Pancreas (tissue), 10 donors: ENCODE measurements around the gene TRPV4. TPM values are rescaled to one million over a fixed set of nuclear protein-coding genes. Genes with fewer than 3 reads are reported as not detected.

Source experiments
- ATAC-seq, 4 donors: fragments of 200-7000 bp; cut with Tn5 transposase; one replicate each; pipeline versions ENCODE4 v1.8.0 to v1.9.1; 2020; ENCODE audit warnings: mild to moderate bottlenecking in 4 of 4, moderate library complexity in 4 of 4
- DNase-seq, 6 donors: peaks; one replicate each; pipeline ENCODE4 v3.0.0-alpha.2; 2020
- FAIRE-seq: peaks from 2 replicates; lab custom pipeline; 2012; peaks lifted over from hg19 to GRCh38; lab: Jason Lieb, UNC
- H3K27ac ChIP-seq, 4 donors: fragments of 200-600 bp; sonication (generic); 1 replicate in 3 of 4; 2 replicates in 1 of 4; pipeline versions ENCODE4 v1.5.0 to v1.8.0; 2020
- H3K27me3 ChIP-seq, 4 donors: fragments of 200-600 bp; one replicate each; pipeline ENCODE4 v1.8.0; 2021
- H3K36me3 ChIP-seq, 3 donors: fragments of 200-600 bp; sonication (generic) in 1 of 3; one replicate each; pipeline versions ENCODE4 v1.5.0 to v1.8.0; 2020 to 2021
- H3K4me1 ChIP-seq, 3 donors: fragments of 200-600 bp; one replicate each; pipeline ENCODE4 v1.8.0; 2021
- H3K4me3 ChIP-seq, 4 donors: fragments of 200-600 bp; sonication (generic) in 2 of 4; one replicate each; pipeline versions ENCODE4 v1.5.0 to v1.8.0; 2020 to 2021
- H3K9me3 ChIP-seq, 4 donors: fragments of 200-600 bp; one replicate each; pipeline ENCODE4 v1.8.0; 2021
- WGBS, 2 donors: extraction: QIAGEN DNeasy Blood & Tissue Kit; methylation state at CpG; one replicate each; pipeline ENCODE4 v1.1.7; 2013; 5-methylcytosine and 5-hydroxymethylcytosine counted together
- intact Hi-C, 3 donors: fragments of 100-400 bp; cut with DNase I; formaldehyde crosslinking; loops; one replicate each; pipeline versions ENCODE4 v1.11.1 to v1.14.2; 2022
- polyA plus RNA-seq, 2 donors: library from polyadenylated mRNA; stranded (reverse); fragments of 200-250 nt; gene quantifications; one replicate each; pipeline ENCODE4 v1.2.3, GENCODE V29; 2013
- total RNA-seq, 6 donors: library from RNA; stranded (reverse); fragmentation: NEBNext Ultra II Directional in 4 of 6; extraction: Animal tissue kit (Norgen Biotek cat#: 25700) in 4 of 6; gene quantifications; one replicate each; pipeline versions ENCODE4 v1.2.1 to v1.2.4, GENCODE V29; 2021 to 2023
- TF ChIP-seq, protein P1 (sequence below), 4 donors: fragments of 200-600 bp; sonication (generic) in 3 of 4; IDR thresholded peaks; one replicate each; pipeline versions ENCODE4 v1.5.0 to v1.8.0; 2021; ENCODE audit warnings: antibody characterized with exemption in 4 of 4
- donor health status: healthy with polysubstance abuse.
- donor health status: DM: no; HTN: no; CAD: no; lungs with moderate emphysema.
- donor health status: DM: no; HTN: no; CAD: no.
- donor health status: control.
- donor health status: control.
- donor health status: Bipolar disorder and iron deficiency.
- donor health status: DM: yes; HTN: yes; CAD: no.
- donor health status: DM: no; HTN: no; CAD: no.
- donor health status: DM: no; HTN: no; CAD: no.
- donor health status: DM: yes; HTN: yes; CAD: no.

The TRPV4 gene
- total and polyA plus RNA-seq, 8 donors: 1.9 to 4.9 (median 4.0) TPM

DNA sequence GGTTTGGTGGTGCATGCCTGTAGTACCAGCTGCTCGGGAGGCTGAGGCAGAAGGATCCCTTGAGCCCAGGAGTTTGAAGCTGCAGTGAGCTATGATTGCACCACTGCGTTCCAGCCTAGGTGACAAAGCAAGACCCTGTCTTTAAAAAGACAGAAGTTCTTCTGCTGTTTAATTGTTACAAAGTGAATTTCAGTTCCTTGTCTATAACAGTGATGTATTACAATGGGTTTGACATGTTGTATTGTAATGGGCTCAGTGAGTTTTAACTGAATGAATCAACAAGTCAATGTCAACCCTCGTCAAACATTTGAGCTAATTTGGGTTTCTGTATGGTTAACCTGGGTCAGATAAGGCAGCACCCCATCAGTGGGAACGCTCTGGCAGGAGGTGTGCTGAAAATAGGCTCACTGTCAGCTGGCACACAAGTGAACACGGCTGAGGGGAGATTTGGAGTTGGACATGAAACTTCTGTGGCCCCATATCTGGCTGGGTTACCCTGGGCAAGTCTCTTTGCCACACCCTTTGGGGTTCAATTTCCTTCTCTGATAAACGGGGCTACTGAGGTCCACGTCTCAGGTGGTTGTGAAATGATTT, 14.0 kb upstream of the TRPV4 start:
- TF ChIP-seq, protein P1, sequence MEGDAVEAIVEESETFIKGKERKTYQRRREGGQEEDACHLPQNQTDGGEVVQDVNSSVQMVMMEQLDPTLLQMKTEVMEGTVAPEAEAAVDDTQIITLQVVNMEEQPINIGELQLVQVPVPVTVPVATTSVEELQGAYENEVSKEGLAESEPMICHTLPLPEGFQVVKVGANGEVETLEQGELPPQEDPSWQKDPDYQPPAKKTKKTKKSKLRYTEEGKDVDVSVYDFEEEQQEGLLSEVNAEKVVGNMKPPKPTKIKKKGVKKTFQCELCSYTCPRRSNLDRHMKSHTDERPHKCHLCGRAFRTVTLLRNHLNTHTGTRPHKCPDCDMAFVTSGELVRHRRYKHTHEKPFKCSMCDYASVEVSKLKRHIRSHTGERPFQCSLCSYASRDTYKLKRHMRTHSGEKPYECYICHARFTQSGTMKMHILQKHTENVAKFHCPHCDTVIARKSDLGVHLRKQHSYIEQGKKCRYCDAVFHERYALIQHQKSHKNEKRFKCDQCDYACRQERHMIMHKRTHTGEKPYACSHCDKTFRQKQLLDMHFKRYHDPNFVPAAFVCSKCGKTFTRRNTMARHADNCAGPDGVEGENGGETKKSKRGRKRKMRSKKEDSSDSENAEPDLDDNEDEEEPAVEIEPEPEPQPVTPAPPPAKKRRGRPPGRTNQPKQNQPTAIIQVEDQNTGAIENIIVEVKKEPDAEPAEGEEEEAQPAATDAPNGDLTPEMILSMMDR (IDR thresholded peaks at IDR 0.05): no peak
- H3K27ac ChIP-seq: no peak overlapping the region
- H3K36me3 ChIP-seq: no peaks in the 10 kb centered on the region
- WGBS, 2 donors: 34 to 40% methylated on average over 7 of the region's 7 CpGs
- ATAC-seq (no peak), FAIRE-seq (no peak), DNase-seq (no peak)
- intact Hi-C loops: no loop called here
- H3K9me3 ChIP-seq: no peaks in the 10 kb centered on the region
- H3K4me3 ChIP-seq: no peak overlapping the region
- H3K27me3 ChIP-seq: no peaks in the 10 kb centered on the region
- H3K4me1 ChIP-seq: no peaks in the 10 kb centered on the region

- TF ChIP-seq, protein P1 (IDR thresholded peaks at IDR 0.05): no peak
- FAIRE-seq (no peak), DNase-seq (no peak), ATAC-seq (no peak)
- Histone ChIP-seq H3K36me3 (no peaks in the 10 kb centered on the region), H3K27me3 (no peaks in the 10 kb centered on the region), H3K4me3 (peak overlapping the region in 1 of 4 donors; percentile 26), H3K9me3 (no peaks in the 10 kb centered on the region), H3K4me1 (no peaks in the 10 kb centered on the region), H3K27ac (no peak overlapping the region)
- 78 to 81% methylated on average over 7 of the region's 7 CpGs for WGBS, 2 donors
- intact Hi-C loops: no loop called here
Observed at GRCh38 chr12:109845824-109846205, 12.6 kb upstream of the TRPV4 start.

- no peaks in the 10 kb centered on the region for H3K27me3 ChIP-seq
- 5 to 9% methylated on average over 26 to 30 of the region's 30 CpGs for WGBS, 2 donors
- intact Hi-C loops: loop anchor here in 2 of 3 donors (5.0 kb wide), 1 partner anchor 38 kb away; no protein-coding TSS in a partner anchor
- no peaks in the 10 kb centered on the region for H3K36me3 ChIP-seq
- H3K4me3 ChIP-seq: peak overlapping the region in 1 of 4 donors; percentile 26
- ATAC-seq (peak; percentile 98 to 99 (median 98)), FAIRE-seq (no peak), DNase-seq (peak; percentile 79 to 99 (median 91))
- no peak overlapping the region for H3K27ac ChIP-seq
- no peaks in the 10 kb centered on the region for H3K4me1 ChIP-seq
- TF ChIP-seq, protein P1 (IDR thresholded peaks at IDR 0.05): peak; percentile 97 to 100 (median 99)
- H3K9me3 ChIP-seq: no peaks in the 10 kb centered on the region
Observed at GRCh38 chr12:109844983-109845823, 12.0 kb upstream of the TRPV4 start.

GRCh38 chr12:109844091-109844490, 10.9 kb upstream of the TRPV4 start:
- intact Hi-C loops: loop anchor here in 2 of 3 donors (5.0 kb wide), 1 partner anchor 37 kb away; no protein-coding TSS in a partner anchor
- FAIRE-seq (no peak), DNase-seq (no peak), ATAC-seq (no peak)
- 80 to 85% methylated on average over 5 of the region's 5 CpGs for WGBS, 2 donors
- no peaks in the 10 kb centered on the region for H3K27me3 ChIP-seq
- no peak overlapping the region for H3K27ac ChIP-seq
- TF ChIP-seq, protein P1 (IDR thresholded peaks at IDR 0.05): no peak
- H3K36me3 ChIP-seq: no peaks in the 10 kb centered on the region
- no peaks in the 10 kb centered on the region for H3K4me1 ChIP-seq
- no peaks in the 10 kb centered on the region for H3K9me3 ChIP-seq
- no peak overlapping the region for H3K4me3 ChIP-seq
